Measurements from ENCODE around the gene DCP2. TPM values are rescaled to one million over a fixed set of nuclear protein-coding genes. Genes with fewer than 3 reads are reported as not detected.
A peak's percentile ranks its signal among the peaks of the same experiment; 100 is the strongest.

The DCP2 gene
- polyA plus RNA-seq, 1 donor from 2014 or later, result 26.2 TPM

- Histone ChIP-seq H3K9me2 (ENCODE audit: insufficient read depth, low read length) (no peaks in the 10 kb centered on the region), H2AFZ (ENCODE audit: low read depth, low read length) (no peak overlapping the region), H3K9me3 (ENCODE audit: low read length) (no peaks in the 10 kb centered on the region), H3K27me3 (ENCODE audit: insufficient read depth, low read depth, low read length) (no peaks in the 10 kb centered on the region), H4K20me1 (ENCODE audit: insufficient read depth) (no peaks in the 10 kb centered on the region), H3K4me2 (ENCODE audit: low read length) (no peak overlapping the region), H3K36me3 (ENCODE audit: insufficient read depth, low read length) (no peaks in the 10 kb centered on the region), H3F3A (ENCODE audit: insufficient read depth, low read length, poor library complexity, severe bottlenecking) (no peaks in the 10 kb centered on the region), H3K27ac (ENCODE audit: low read length) (peak overlapping the region; percentile 96), H3K79me2 (replicated peaks; ENCODE audit: insufficient read depth, low read length) (no peaks in the 10 kb centered on the region), H3K4me3 (ENCODE audit: low read length) (no peak overlapping the region), H3K9ac (ENCODE audit: low read length) (no peak overlapping the region)
- TF ChIP-seq MXI1 (conservative IDR thresholded peaks at IDR 0.05; ENCODE audit: poor library complexity, severe bottlenecking), result no peak
- TF ChIP-seq TAF1 (IDR thresholded peaks at IDR 0.05; ENCODE audit: low read depth), result no peak
- TF ChIP-seq EP300 (conservative IDR thresholded peaks at IDR 0.05; ENCODE audit: poor library complexity, severe bottlenecking), result no peak
Observed at GRCh38 chr5:113060408-113061025, 83.9 kb downstream of the DCP2 start.

- H3K36me3 ChIP-seq (ENCODE audit: insufficient read depth, low read length), result no peaks in the 10 kb centered on the region
- H3K9ac ChIP-seq (ENCODE audit: low read length), result no peak overlapping the region
- no peak overlapping the region for H3K4me3 ChIP-seq (ENCODE audit: low read length)
- no peaks in the 10 kb centered on the region for H3K79me2 ChIP-seq (replicated peaks; ENCODE audit: insufficient read depth, low read length)
- TF ChIP-seq CTCF (IDR thresholded peaks at IDR 0.05; ENCODE audit: poor library complexity, severe bottlenecking) (no peak), EZH2 (IDR thresholded peaks at IDR 0.05; ENCODE audit: borderline replicate concordance, insufficient read depth, low read length, poor library complexity, severe bottlenecking) (no peak), EP300 (conservative IDR thresholded peaks at IDR 0.05; ENCODE audit: poor library complexity, severe bottlenecking) (no peak), TAF1 (IDR thresholded peaks at IDR 0.05; ENCODE audit: low read depth) (no peak), POLR2AphosphoS5 (IDR thresholded peaks at IDR 0.05) (no peak), SMC3 (conservative IDR thresholded peaks at IDR 0.05; ENCODE audit: poor library complexity) (no peak), RAD21 (conservative IDR thresholded peaks at IDR 0.05) (no peak), MXI1 (conservative IDR thresholded peaks at IDR 0.05; ENCODE audit: poor library complexity, severe bottlenecking) (no peak), REST (IDR thresholded peaks at IDR 0.05; ENCODE audit: borderline replicate concordance) (no peak)
- no peak overlapping the region for H2AFZ ChIP-seq (ENCODE audit: low read depth, low read length)
- no peaks in the 10 kb centered on the region for H4K20me1 ChIP-seq (ENCODE audit: insufficient read depth)
- no peaks in the 10 kb centered on the region for H3K9me3 ChIP-seq (ENCODE audit: low read length)
- H3K27me3 ChIP-seq (ENCODE audit: insufficient read depth, low read depth, low read length), result no peaks in the 10 kb centered on the region
- no peak overlapping the region for H3K27ac ChIP-seq (ENCODE audit: low read length)
- no peaks in the 10 kb centered on the region for H3F3A ChIP-seq (ENCODE audit: insufficient read depth, low read length, poor library complexity, severe bottlenecking)
- no peak overlapping the region for H3K4me2 ChIP-seq (ENCODE audit: low read length)
- H3K9me2 ChIP-seq (ENCODE audit: insufficient read depth, low read length), result no peaks in the 10 kb centered on the region
Observed at GRCh38 chr5:113061846-113062780, 85.5 kb downstream of the DCP2 start.

Measured in neural cell (in vitro differentiated cells).